Measurements from ENCODE around the gene APPL1. TPM values are rescaled to one million over a fixed set of nuclear protein-coding genes. Genes with fewer than 3 reads are reported as not detected.

The APPL1 gene
- total and polyA plus RNA-seq, 2 experiments from 2014 or later = 31.9 to 54.0 TPM

GRCh38 chr3:57309769-57310360, 82.3 kb downstream of the APPL1 start:
- Histone ChIP-seq H3K9me2 (replicated peaks; ENCODE audit: insufficient read depth) (no peaks in the 10 kb centered on the region), H2AFZ (no peak overlapping the region), H3K36me3 (replicated peaks; ENCODE audit: insufficient read depth, low read depth) (no peaks in the 10 kb centered on the region), H3K4me1 (ENCODE audit: insufficient read depth) (no peaks in the 10 kb centered on the region), H3K4me2 (no peak overlapping the region), H3K4me3 (no peak overlapping the region), H3K27ac (no peak overlapping the region), H3K27me3 (no peaks in the 10 kb centered on the region), H4K20me1 (ENCODE audit: insufficient read depth, poor library complexity, severe bottlenecking) (no peaks in the 10 kb centered on the region), H3K9me3 (ENCODE audit: low read depth) (no peaks in the 10 kb centered on the region), H3K79me2 (no peaks in the 10 kb centered on the region)
- TF ChIP-seq EZH2 (IDR thresholded peaks at IDR 0.05; ENCODE audit: borderline replicate concordance) (no peak), EZH2phosphoT487 (IDR thresholded peaks at IDR 0.05; ENCODE audit: low read depth, severe bottlenecking, unreplicated experiment) (no peak)
- TF ChIP-seq, protein P1, sequence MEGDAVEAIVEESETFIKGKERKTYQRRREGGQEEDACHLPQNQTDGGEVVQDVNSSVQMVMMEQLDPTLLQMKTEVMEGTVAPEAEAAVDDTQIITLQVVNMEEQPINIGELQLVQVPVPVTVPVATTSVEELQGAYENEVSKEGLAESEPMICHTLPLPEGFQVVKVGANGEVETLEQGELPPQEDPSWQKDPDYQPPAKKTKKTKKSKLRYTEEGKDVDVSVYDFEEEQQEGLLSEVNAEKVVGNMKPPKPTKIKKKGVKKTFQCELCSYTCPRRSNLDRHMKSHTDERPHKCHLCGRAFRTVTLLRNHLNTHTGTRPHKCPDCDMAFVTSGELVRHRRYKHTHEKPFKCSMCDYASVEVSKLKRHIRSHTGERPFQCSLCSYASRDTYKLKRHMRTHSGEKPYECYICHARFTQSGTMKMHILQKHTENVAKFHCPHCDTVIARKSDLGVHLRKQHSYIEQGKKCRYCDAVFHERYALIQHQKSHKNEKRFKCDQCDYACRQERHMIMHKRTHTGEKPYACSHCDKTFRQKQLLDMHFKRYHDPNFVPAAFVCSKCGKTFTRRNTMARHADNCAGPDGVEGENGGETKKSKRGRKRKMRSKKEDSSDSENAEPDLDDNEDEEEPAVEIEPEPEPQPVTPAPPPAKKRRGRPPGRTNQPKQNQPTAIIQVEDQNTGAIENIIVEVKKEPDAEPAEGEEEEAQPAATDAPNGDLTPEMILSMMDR (IDR thresholded peaks at IDR 0.05; ENCODE audit: poor library complexity) = no peak
- WGBS (ENCODE audit: low lambda C conversion rate, missing lambda C conversion rate) = 46% methylated on average over 3 of the region's 3 CpGs
- no peak for DNase-seq (ENCODE audit: low spot score)

GRCh38 chr3:57314204-57314603, 86.7 kb downstream of the APPL1 start:
- no peaks in the 10 kb centered on the region for H3K27me3 ChIP-seq
- no peaks in the 10 kb centered on the region for H3K79me2 ChIP-seq
- TF ChIP-seq EZH2phosphoT487 (IDR thresholded peaks at IDR 0.05; ENCODE audit: low read depth, severe bottlenecking, unreplicated experiment) = no peak
- TF ChIP-seq, protein P1 (IDR thresholded peaks at IDR 0.05; ENCODE audit: poor library complexity) = no peak
- TF ChIP-seq EZH2 (IDR thresholded peaks at IDR 0.05; ENCODE audit: borderline replicate concordance) = no peak
- no peak overlapping the region for H2AFZ ChIP-seq
- DNase-seq (ENCODE audit: low spot score) = no peak
- peaks cover 7% of the 10 kb centered on the region for H3K9me3 ChIP-seq (ENCODE audit: low read depth)
- no peaks in the 10 kb centered on the region for H3K36me3 ChIP-seq (replicated peaks; ENCODE audit: insufficient read depth, low read depth)
- H3K27ac ChIP-seq = no peak overlapping the region
- no peaks in the 10 kb centered on the region for H3K9me2 ChIP-seq (replicated peaks; ENCODE audit: insufficient read depth)
- no peak overlapping the region for H3K4me3 ChIP-seq
- no peaks in the 10 kb centered on the region for H4K20me1 ChIP-seq (ENCODE audit: insufficient read depth, poor library complexity, severe bottlenecking)
- no peak overlapping the region for H3K4me2 ChIP-seq
- 91% methylated on average over 3 of the region's 3 CpGs for WGBS (ENCODE audit: low lambda C conversion rate, missing lambda C conversion rate)
- no peaks in the 10 kb centered on the region for H3K4me1 ChIP-seq (ENCODE audit: insufficient read depth)

Other genes starting within 250 kb of the APPL1 start
- 0.08 and 0.10 TPM in 2 replicates for gene SPATA12, start 167.1 kb upstream of the APPL1 start, total RNA-seq
- 0.25 and 1.2 TPM in 2 replicates for gene SPATA12, start 167.1 kb upstream of the APPL1 start, polyA plus RNA-seq
- gene IL17RD, start 62.4 kb upstream of the APPL1 start, total RNA-seq = 6.2 and 6.7 TPM in 2 replicates
- gene IL17RD, start 62.4 kb upstream of the APPL1 start, polyA plus RNA-seq = 1.7 and 2.0 TPM in 2 replicates
- 1.3 and 1.7 TPM in 2 replicates for gene HESX1, start 27.8 kb upstream of the APPL1 start, total RNA-seq
- gene HESX1, start 27.8 kb upstream of the APPL1 start, polyA plus RNA-seq = 0.51 and 0.85 TPM in 2 replicates
- not detected in 2 replicates for gene ASB14, start 65.0 kb downstream of the APPL1 start, total RNA-seq
- gene ASB14, start 65.0 kb downstream of the APPL1 start, polyA plus RNA-seq = 0.10 and 0.19 TPM in 2 replicates

Measured in hepatocyte (in vitro differentiated cells).